Ishikawa (cell line): ENCODE results near the gene APOD.

Experiments
- CEBPB ChIP-seq: IDR thresholded peaks from 2 replicates; pipeline ENCODE4 v1.6.1; 2012
- CREB1 ChIP-seq: IDR thresholded peaks from 2 replicates; pipeline ENCODE4 v1.6.1; 2012; ENCODE audit warnings: low read depth
- EGR1 ChIP-seq: IDR thresholded peaks from 2 replicates; pipeline ENCODE4 v1.6.1; 2012
- EP300 ChIP-seq: IDR thresholded peaks from 2 replicates; pipeline ENCODE4 v1.6.1; 2012; ENCODE audit warnings: borderline replicate concordance
- FOXM1 ChIP-seq: IDR thresholded peaks from 2 replicates; pipeline ENCODE4 v1.6.1; 2012; ENCODE audit warnings: low read depth, borderline replicate concordance
- MAX ChIP-seq: IDR thresholded peaks from 2 replicates; pipeline ENCODE4 v1.6.1; 2012
- NFIC ChIP-seq: IDR thresholded peaks from 2 replicates; pipeline ENCODE4 v1.6.1; 2012
- RAD21 ChIP-seq: IDR thresholded peaks from 2 replicates; pipeline ENCODE4 v1.6.1; 2012; ENCODE audit warnings: low read depth
- REST ChIP-seq: IDR thresholded peaks from 2 replicates; pipeline ENCODE4 v1.6.1; 2012; ENCODE audit warnings: low read depth, mild to moderate bottlenecking
- TAF1 ChIP-seq: IDR thresholded peaks from 2 replicates; pipeline ENCODE4 v1.6.1; 2012; ENCODE audit warnings: low read depth, mild to moderate bottlenecking
- TCF12 ChIP-seq: IDR thresholded peaks from 2 replicates; pipeline ENCODE4 v1.6.1; 2012; ENCODE audit warnings: low read depth
- TEAD4 ChIP-seq: IDR thresholded peaks from 2 replicates; pipeline ENCODE4 v1.6.1; 2012
- USF1 ChIP-seq: IDR thresholded peaks from 2 replicates; pipeline ENCODE4 v1.6.1; 2012
- YY1 ChIP-seq: IDR thresholded peaks from 2 replicates; pipeline ENCODE4 v1.6.1; 2012; ENCODE audit warnings: low read depth
- ZBTB7A ChIP-seq: IDR thresholded peaks from 2 replicates; pipeline ENCODE4 v1.6.1; 2012; ENCODE audit warnings: low read depth

Gene APOD

GRCh38 chr3:195574497-195575304 lies 9.0 kb downstream of the APOD start:
- TF ChIP-seq FOXM1 (no peak), CREB1 (no peak), TEAD4 (no peak), TCF12 (no peak), YY1 (no peak), EP300 (no peak), TAF1 (no peak), USF1 (no peak), NFIC (no peak)

GRCh38 chr3:195573611-195574496 lies 9.9 kb downstream of the APOD start:
- TF ChIP-seq TEAD4 (no peak), CEBPB (no peak), EP300 (no peak)

GRCh38 chr3:195571361-195571760 lies 12.4 kb downstream of the APOD start:
- TF ChIP-seq MAX (no peak), TCF12 (no peak), FOXM1 (no peak), TEAD4 (no peak), ZBTB7A (no peak), EP300 (no peak), NFIC (no peak), USF1 (no peak)

GRCh38 chr3:195570912-195571311 lies 12.8 kb downstream of the APOD start:
- TF ChIP-seq EP300, result no peak
- peak; percentile 41; the same call in 1 of the 2 replicates for TF ChIP-seq REST

- TF ChIP-seq YY1, result no peak
- no peak for TF ChIP-seq FOXM1
- no peak for TF ChIP-seq EGR1
- TF ChIP-seq USF1, result no peak
- TF ChIP-seq RAD21, result no peak
- no peak for TF ChIP-seq TCF12
- TF ChIP-seq TAF1, result no peak
- TF ChIP-seq ZBTB7A, result no peak
These were observed 13.4 kb downstream of the APOD start for GRCh38 chr3:195570344-195570743.

- no peak for TF ChIP-seq YY1
- TF ChIP-seq RAD21, result no peak
- TF ChIP-seq TAF1, result no peak
- TF ChIP-seq MAX, result no peak
- TF ChIP-seq FOXM1, result no peak
- no peak for TF ChIP-seq ZBTB7A
- no peak for TF ChIP-seq CEBPB
- TF ChIP-seq NFIC, result no peak
- TF ChIP-seq TEAD4, result no peak
- no peak for TF ChIP-seq REST
- no peak for TF ChIP-seq TCF12
- no peak for TF ChIP-seq CREB1
These were observed 15.1 kb downstream of the APOD start for GRCh38 chr3:195568630-195569029.
